Measurements from ENCODE around the gene PTPRC.

PTPRC gene

DNA sequence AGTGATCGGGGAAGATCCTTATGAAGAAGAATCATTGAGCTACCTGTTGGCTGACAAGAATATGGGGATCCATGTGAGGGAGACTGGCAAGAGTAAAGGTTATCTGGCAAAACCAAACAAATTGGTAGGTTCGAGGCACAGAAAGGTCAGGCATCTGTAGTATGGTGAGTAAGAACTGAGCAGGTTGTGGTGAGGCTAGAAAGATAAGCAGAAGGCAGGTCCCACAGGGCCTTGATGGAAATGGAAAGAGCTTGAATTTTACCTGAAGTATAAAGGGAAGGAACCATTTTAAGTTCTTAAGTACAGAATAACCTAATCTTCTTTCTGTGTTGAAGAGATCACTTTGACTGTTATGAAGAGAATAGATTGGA lies 11.1 kb downstream of the PTPRC start:
- no peak overlapping the region for H2AFZ ChIP-seq (ENCODE audit: low read depth)
- no peak overlapping the region for H3K4me3 ChIP-seq (IDR thresholded peaks at IDR 0.05; ENCODE audit: insufficient read depth, low read depth, low read length)
- H3K4me2 ChIP-seq: no peak overlapping the region
- H4K20me1 ChIP-seq (ENCODE audit: insufficient read depth): no peaks in the 10 kb centered on the region
- TF ChIP-seq CTCF (conservative IDR thresholded peaks at IDR 0.05; ENCODE audit: low read depth, low read length): no peak
- no peaks in the 10 kb centered on the region for H3K27me3 ChIP-seq (ENCODE audit: insufficient read depth, low read depth)
- no peak overlapping the region for H3K9ac ChIP-seq
- H3K79me2 ChIP-seq (ENCODE audit: insufficient read depth, low read depth): no peaks in the 10 kb centered on the region
- H3K36me3 ChIP-seq (ENCODE audit: insufficient read depth): no peaks in the 10 kb centered on the region
- H3K4me1 ChIP-seq (ENCODE audit: low read depth, poor library complexity, severe bottlenecking): peaks cover 5% of the 10 kb centered on the region
- H3K27ac ChIP-seq: no peak overlapping the region

DNA sequence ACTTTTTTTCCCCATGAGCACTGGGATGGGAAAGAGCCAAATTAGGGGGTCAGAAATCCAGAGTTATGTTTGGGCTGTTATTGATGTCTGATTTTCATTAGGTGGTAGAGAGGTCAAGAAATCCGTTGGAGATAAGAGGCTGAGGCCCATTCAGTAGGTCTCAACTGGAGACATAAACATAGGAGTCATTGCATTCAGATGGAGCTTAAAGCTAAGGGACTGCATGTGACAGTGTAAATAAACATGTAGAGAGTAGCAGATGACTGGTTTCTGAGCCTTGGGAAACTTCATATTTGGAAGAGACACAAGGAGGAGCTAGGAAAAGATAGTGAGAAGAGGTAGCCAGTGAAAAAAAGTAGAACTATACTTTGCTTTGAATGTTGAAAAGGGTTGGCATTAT lies 11.7 kb downstream of the PTPRC start:
- no peaks in the 10 kb centered on the region for H3K27me3 ChIP-seq (ENCODE audit: insufficient read depth, low read depth)
- H3K36me3 ChIP-seq (ENCODE audit: insufficient read depth): no peaks in the 10 kb centered on the region
- no peak overlapping the region for H3K27ac ChIP-seq
- H3K4me3 ChIP-seq (IDR thresholded peaks at IDR 0.05; ENCODE audit: insufficient read depth, low read depth, low read length): no peak overlapping the region
- peaks cover 11% of the 10 kb centered on the region for H3K4me1 ChIP-seq (ENCODE audit: low read depth, poor library complexity, severe bottlenecking)
- H3K79me2 ChIP-seq (ENCODE audit: insufficient read depth, low read depth): no peaks in the 10 kb centered on the region
- TF ChIP-seq CTCF (conservative IDR thresholded peaks at IDR 0.05; ENCODE audit: low read depth, low read length): no peak
- H4K20me1 ChIP-seq (ENCODE audit: insufficient read depth): no peaks in the 10 kb centered on the region
- no peak overlapping the region for H3K4me2 ChIP-seq
- no peak overlapping the region for H2AFZ ChIP-seq (ENCODE audit: low read depth)
- H3K9ac ChIP-seq: no peak overlapping the region

- Histone ChIP-seq H3K27me3 (ENCODE audit: insufficient read depth, low read depth) (no peaks in the 10 kb centered on the region), H3K27ac (no peak overlapping the region), H3K79me2 (ENCODE audit: insufficient read depth, low read depth) (no peaks in the 10 kb centered on the region), H3K4me1 (ENCODE audit: low read depth, poor library complexity, severe bottlenecking) (peaks cover 24% of the 10 kb centered on the region), H3K4me3 (IDR thresholded peaks at IDR 0.05; ENCODE audit: insufficient read depth, low read depth, low read length) (no peak overlapping the region), H4K20me1 (ENCODE audit: insufficient read depth) (no peaks in the 10 kb centered on the region), H3K36me3 (ENCODE audit: insufficient read depth) (no peaks in the 10 kb centered on the region), H3K4me2 (no peak overlapping the region), H2AFZ (ENCODE audit: low read depth) (no peak overlapping the region), H3K9ac (no peak overlapping the region)
- TF ChIP-seq CTCF (conservative IDR thresholded peaks at IDR 0.05; ENCODE audit: low read depth, low read length): no peak
These were observed 13.0 kb downstream of the PTPRC start for GRCh38 chr1:198651650-198652400.

DNA sequence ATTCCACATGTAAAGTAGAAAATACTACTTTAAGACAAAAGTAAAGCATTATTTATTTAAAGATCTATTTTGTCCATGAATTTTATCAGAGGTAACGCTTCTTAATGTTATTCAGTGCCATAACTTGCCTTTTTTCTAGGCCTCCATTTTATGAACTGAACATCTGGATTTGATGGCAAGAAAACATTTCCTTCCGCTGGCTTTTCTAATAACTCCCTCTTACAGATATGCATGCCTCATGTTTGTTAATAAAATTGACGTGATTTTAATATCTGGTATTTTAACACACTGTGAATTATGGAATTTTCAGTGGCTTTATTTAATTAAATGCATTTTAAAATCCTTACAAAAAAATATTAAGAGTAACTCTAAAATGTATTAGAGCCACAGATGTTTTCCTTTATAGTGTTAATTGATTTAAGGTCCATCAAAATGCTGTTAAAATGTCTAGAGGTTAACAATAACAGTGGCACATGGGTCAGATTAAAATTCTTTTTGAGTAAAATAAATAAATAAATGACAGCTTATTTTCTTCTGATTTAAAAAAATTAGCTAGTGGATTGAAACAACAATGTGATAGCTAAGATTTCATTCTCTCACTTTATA lies 15.1 kb downstream of the PTPRC start:
- Histone ChIP-seq H3K4me1 (ENCODE audit: low read depth, poor library complexity, severe bottlenecking) (peaks cover 45% of the 10 kb centered on the region), H3K79me2 (ENCODE audit: insufficient read depth, low read depth) (no peaks in the 10 kb centered on the region), H4K20me1 (ENCODE audit: insufficient read depth) (no peaks in the 10 kb centered on the region), H2AFZ (ENCODE audit: low read depth) (no peak overlapping the region), H3K9ac (no peak overlapping the region), H3K4me2 (no peak overlapping the region), H3K27me3 (ENCODE audit: insufficient read depth, low read depth) (no peaks in the 10 kb centered on the region), H3K4me3 (IDR thresholded peaks at IDR 0.05; ENCODE audit: insufficient read depth, low read depth, low read length) (no peak overlapping the region), H3K36me3 (ENCODE audit: insufficient read depth) (no peaks in the 10 kb centered on the region), H3K27ac (no peak overlapping the region)
- no peak for TF ChIP-seq CTCF (conservative IDR thresholded peaks at IDR 0.05; ENCODE audit: low read depth, low read length)

Data from KMS-11 (cell line).